HFF-Myc (cell line): Measurements from ENCODE around the gene RHBDL1.

Experiments
- DNase-seq: peaks from one replicate; pipeline ENCODE4 v3.0.0-alpha.2; 2011; ENCODE audit warnings: low read depth; ENCODE audit errors: extremely low read depth
- H3K4me3 ChIP-seq: replicated peaks from 2 replicates; pipeline ENCODE4 v1.5.1; 2011; ENCODE audit warnings: low read depth, mild to moderate bottlenecking, control low read depth, low read length
- TF ChIP-seq, protein P1 (sequence below): IDR thresholded peaks from 2 replicates; pipeline ENCODE4 v1.5.1; 2012; ENCODE audit warnings: mild to moderate bottlenecking, low read depth, low read length, control low read depth; ENCODE audit errors: missing control alignments

Gene RHBDL1

DNA sequence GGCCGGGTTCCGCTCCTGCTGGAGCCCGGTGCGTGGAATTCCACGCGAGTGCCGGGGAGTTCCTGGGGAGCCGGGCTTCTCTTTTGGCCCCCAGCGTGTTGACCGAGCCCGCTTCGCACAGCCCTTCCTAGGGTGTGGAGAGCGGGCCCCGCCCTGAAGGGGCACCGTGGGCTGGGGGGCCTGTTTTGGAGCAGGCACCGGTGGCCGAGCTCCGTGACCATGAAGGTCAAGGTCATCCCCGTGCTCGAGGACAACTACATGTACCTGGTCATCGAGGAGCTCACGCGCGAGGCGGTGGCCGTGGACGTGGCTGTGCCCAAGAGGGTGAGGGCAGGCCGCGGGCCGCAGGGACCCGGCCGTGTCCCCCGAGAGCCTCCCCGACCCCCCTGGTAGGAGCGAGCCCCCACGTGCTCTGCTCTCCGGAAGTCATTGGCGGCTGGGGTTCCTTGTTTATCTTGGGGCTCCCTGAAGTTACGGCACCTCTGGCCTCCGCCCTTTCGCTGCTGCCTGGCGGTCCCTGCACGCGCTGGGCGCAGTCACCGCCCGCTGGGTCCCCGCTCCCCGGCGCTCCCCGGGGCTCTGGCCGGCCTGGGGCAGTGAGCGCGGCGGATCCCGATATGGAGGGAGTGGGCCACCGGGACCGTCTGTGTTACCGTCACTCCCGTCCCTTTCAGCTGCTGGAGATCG is 52.0 kb downstream of the RHBDL1 start:
- TF ChIP-seq, protein P1, sequence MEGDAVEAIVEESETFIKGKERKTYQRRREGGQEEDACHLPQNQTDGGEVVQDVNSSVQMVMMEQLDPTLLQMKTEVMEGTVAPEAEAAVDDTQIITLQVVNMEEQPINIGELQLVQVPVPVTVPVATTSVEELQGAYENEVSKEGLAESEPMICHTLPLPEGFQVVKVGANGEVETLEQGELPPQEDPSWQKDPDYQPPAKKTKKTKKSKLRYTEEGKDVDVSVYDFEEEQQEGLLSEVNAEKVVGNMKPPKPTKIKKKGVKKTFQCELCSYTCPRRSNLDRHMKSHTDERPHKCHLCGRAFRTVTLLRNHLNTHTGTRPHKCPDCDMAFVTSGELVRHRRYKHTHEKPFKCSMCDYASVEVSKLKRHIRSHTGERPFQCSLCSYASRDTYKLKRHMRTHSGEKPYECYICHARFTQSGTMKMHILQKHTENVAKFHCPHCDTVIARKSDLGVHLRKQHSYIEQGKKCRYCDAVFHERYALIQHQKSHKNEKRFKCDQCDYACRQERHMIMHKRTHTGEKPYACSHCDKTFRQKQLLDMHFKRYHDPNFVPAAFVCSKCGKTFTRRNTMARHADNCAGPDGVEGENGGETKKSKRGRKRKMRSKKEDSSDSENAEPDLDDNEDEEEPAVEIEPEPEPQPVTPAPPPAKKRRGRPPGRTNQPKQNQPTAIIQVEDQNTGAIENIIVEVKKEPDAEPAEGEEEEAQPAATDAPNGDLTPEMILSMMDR, result no peak
- peak overlapping the region; percentile 88 for H3K4me3 ChIP-seq
- DNase-seq, result no peak
